AG20443 (cell line): ENCODE measurements around the gene PRRT4.

Source experiments
- DNase-seq: peaks from one replicate; pipeline ENCODE4 v3.0.0; 2012; ENCODE audit warnings: low spot score, mixed read lengths

Gene PRRT4

DNA sequence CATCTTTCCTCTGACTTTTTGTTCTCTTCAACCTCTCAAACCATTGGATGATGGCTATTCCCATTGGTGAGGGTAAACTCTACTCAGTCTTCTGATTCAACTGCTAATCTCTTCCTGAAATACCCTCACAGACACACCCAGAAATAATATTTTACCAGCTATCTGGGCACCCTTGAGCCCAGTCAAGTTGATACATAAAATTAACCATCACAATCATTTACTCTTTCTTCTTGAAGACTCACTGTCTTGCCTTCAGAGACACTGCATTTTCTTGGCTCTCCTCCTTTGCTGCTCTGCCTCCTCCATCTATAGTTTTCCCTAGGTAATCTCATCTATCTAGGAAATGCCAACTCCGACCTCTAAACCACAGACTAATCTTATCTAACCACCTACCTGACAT lies 12.6 kb upstream of the PRRT4 start:
- no peak for DNase-seq

DNA sequence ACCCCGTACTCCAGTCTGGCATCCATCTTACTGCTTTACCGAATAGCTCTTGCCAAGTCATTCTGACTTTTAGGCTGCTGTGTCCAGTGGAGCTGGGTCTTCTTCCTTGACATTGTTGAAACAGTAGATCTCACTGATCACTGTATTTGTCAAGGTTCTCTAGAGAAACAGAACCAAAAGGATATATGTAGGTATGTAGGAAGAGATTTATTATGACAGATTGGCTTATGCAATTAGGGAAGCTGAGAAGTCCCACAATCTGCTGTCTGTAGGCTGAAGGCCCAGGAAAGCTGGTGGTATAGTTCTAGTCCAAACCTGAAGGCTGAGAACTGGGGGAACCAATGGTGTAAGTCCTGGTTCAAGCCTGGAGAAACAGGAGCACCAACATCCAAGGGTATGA lies 12.1 kb upstream of the PRRT4 start:
- DNase-seq = no peak

DNA sequence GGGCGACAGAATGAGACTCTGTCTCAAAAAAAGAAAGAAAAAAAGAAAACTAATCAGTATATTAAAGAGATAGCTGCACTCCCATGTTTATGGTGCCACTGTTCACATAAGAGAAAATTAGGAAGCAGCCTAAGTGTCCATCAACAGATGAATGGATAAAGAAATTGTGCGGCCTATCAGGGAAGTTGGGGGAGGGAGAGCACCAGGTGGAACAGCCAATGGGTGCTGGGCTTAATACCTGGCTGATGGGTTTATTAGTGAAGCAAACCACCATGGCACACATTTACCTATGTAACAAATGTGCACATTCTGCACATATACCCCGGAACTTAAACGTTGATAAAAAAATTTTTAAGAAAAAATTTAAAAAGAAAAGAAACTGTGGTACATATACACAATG lies 9.0 kb upstream of the PRRT4 start:
- DNase-seq = no peak

DNA sequence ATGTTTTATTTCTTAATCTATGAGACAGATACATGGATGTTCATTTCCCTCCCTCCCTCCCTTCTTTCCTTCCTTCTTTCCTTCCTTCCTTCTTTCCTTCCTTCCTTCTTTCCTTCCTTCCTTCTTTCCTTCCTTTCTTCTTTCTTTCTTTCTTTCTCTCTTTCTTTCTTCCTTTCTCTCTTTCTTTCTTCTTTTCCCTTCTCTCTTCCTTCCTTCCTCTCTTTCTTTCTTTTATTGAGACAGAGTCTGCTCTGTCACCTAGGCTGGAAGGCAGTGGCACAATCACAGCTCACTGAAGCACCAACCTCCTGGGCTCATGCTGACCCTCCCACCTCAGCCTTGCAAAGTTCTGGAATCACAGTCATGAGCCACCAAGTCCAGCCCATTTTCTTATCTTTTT lies 5.5 kb upstream of the PRRT4 start:
- no peak for DNase-seq

DNA sequence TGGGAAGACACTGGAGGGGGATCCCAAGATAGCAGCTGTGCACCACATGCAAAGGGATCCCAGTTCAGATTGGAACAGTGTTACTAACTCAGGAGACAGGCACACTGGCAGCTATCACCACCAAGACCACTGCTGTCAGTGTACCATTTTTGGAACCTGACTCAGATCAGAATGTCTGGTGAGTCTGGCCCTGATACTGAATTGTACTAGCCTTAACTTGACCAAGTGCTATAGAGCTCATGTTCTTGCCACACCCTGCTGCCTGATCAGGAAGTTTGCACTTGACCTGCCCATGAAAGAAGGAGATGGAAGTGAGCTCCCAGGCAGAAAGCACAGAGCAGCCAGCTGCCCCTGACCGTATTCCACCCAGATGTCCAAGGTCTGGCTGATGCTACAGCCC lies 4.8 kb upstream of the PRRT4 start:
- peak; percentile 6 for DNase-seq

DNA sequence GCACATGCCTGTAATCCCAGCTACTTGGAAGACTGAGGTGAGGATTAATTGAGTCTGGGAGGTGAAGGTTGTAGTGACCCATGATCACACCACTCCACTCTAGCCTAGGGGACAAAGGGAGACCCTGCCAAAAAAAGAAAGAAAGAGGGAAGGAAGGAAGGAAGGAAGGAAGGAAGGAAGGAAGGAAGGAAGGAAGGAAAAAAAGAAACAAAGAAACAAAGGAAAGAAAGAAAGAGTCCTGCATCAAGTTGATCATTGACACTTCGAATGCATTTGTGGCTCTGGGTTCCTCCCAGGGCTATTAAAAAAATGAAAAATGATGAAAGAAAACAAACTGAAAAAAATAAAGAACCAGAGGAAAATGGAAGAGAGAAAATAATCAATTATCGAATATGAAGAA lies 3.9 kb upstream of the PRRT4 start:
- DNase-seq = no peak

DNA sequence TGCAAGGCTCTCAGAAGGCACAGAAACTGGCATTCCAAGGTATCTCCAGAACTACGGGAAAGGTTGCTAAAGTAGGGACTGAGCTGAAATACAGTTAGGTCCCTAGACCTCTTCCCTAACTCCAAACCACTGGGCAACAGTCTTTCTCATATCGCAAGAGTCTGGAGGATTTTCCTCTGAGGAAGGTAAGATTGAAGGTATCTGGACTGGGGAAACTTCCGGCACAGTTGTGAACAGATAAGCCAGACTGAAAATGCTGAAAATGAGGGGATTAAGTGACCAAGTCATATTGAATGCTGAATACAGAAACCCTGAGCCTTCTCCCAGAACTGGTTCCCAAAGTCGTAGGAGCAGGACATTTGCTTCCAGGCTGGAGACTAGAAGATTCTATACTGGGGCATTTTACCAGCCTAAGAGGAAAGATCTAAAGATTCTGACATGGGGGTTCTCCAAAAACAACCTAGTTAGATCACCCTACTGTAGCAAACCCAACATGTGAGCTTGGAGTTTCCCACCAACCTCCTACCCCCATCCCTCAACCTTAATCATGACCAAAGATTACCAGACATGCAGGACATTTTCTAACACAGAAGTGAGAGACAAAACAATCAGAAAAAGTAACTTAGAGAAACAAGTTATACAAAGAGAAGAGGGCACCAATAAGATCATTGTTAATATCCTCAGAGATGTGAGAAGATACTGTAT lies 2.8 kb upstream of the PRRT4 start:
- peak; percentile 1 for DNase-seq

DNA sequence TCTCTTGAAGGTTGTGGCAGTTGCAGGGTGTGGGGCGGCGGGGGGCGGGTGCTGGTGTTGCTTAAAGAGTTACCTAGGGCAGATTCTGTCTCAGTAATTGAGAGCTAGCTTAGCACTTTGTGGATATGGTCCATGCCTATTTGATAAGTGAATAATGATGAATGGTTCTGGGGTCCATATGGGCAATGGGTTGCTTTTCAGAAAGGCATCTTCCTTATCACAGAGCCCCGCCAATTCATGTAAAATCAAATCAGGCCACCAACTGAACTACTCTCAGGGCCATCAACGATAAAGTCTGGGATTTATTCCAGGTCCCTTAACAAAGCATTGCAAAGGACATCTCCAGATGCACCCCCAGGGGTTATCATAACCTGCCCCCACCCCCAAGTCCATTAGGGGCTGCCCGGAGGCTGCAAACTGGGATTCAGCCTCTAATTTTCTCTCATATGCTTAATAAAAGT lies 1.8 kb upstream of the PRRT4 start:
- DNase-seq = no peak

DNA sequence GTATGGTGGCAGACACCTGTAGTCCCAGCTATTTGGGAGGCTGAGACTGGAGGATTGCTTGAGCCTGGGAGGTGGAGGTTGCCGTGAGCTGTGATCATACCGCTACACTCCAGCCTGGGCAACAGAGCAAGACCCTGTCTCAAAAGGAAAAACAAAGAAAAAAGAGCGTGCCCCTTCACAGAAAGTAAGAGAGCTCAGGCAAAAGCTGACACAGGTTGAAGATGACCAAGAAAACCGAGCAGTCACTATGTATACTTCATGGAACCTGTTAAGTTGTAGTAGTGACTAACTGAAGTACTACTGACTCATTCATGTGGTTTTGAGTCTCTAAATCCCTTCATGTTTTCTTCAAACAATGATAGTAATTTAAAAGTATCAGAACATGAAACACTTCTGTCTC lies 1.2 kb upstream of the PRRT4 start:
- no peak for DNase-seq

DNA sequence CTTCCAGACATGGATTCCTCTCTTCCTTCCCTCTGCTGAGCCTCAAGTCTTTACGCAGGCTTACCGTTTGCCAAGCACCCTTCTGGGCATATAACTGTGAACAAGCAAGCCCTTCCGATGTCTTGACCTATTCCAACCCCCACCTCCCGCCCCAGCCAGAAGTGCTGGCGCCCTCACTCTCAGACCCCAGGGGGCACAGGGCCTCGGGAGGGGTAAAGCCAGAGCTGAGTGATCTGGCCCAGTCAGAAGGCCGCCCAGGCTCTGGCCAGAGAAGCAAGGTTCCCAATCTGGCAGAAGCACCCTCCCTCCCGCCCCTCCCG lies 1.2 kb downstream of the PRRT4 start:
- no peak for DNase-seq

DNA sequence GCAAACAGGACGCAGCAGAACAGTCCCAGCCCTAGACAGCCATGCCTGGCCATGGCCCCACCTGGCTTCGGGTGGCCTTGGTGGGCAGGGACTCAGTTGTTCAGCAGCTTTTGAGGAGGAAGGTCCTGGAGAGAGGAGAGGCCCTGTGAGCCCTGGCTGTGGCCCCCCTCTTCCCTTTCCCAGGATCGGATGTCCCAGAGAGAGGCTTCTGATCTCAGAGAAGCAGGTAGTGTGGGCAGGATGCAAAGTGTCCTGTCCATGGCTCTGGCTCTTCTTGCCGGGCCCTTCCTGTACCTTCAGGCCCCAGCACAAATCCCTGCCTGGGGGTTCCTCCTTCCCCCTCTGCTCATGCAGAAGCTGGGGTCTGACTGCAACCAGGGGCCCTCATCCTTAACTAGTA lies 1.6 kb downstream of the PRRT4 start:
- DNase-seq = no peak

DNA sequence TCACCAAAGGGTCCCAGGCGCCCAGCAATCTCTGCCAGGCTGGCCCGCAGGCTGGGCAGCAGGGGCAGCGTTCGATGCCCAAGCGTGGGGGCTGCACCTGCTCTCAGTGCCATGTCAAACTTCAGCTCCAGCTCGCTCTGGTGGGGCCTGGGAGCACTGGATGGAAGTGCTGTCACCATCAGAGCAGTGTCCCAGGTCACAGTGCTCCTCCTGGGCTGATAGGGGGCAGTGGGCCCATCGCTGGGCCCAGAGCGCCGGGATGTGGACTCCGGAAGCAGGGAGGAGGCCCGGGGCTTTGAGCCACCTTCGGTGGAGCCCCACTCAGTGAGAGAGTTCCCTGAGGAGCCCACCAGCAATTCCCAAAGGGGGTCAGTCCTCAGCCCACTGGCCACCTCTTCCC lies 2.2 kb downstream of the PRRT4 start:
- DNase-seq = no peak

DNA sequence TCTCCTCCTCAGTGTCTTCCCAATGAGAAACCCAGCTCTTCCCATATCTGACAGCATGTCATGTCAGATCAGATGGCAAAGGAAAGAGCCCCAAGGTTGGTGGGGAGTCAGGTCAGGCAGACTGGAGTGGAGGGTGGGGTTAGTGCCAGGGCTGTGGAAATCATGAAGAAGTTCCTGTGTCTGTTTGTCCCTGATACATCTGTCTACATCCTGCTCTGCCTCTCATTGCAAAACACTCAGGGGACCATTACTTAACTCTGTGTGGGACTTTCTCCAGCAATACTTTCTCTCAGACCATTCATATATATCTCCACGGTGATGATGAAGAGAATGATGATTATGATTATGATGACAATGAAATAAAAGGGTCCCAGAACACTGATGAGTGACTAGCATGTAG lies 3.3 kb downstream of the PRRT4 start:
- no peak for DNase-seq

DNA sequence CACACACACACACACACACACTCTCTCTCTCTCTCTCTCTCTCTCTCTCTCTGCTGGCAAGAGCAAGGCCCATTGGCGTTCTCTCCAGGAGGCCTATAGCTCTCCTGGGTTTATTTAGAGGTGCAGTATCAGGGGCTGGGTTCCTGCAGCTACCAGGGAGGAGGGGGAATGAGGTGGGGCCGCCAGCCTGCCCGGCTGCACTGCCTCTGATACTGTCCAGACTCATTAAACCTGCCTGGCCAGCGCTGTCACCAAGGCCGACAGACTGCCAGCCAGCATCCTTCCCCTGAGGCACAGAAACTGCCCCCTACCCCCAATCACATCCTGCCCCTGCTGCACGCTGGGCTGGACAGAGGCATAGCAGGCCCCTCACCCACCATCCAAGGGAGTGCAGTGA lies 4.3 kb downstream of the PRRT4 start:
- DNase-seq = no peak

DNA sequence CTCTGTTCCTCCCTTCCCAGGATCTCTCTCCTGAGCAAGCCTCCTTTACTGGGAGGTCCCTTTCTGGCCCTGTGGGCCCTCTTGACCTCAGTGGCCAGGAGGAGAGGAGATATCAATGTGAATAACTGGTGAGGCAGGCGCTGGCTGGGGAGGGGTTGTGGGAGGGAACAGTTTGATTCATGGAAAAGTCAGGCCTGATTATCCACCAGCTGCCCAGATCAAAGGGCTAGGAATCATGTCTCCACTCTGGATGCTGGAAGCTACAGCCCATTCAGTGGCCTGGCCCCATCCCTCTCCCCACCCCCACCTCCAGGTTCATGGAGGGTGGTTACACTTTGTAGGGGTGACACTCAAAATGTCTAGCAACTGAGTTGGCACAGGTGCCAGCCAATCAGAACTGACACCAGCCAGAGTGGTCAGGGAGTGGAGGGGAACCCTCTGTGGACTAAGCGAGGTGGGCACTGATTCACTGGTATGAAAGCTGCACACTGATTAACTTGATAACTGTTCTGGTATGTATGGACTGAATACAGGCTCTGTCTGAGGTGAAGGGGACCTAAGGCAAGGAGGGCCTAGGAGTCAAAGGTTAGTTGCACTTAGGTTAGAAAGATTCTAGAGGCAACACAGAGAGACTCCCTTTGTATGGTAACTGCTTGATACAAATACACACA lies 4.8 kb downstream of the PRRT4 start:
- no peak for DNase-seq

DNA sequence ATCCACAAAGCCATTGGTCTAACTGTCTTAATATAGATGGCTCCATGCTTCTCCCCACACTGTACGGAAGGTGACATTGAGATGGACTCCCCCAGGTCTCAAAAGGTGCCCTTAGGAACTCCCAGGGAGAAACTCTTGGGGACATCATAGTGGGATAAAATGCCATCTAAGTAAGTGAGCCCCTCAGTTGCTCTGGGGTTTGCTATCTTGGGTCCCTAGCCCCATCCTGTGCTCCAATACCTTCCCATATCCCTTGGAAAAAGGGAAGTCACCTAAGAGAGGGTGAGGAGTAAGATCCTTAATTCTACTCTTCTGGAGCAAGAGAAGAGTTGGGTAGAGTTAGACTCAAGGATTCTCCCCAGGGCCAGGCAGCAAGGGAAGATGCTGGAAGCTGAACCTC lies 7.9 kb downstream of the PRRT4 start:
- no peak for DNase-seq

DNA sequence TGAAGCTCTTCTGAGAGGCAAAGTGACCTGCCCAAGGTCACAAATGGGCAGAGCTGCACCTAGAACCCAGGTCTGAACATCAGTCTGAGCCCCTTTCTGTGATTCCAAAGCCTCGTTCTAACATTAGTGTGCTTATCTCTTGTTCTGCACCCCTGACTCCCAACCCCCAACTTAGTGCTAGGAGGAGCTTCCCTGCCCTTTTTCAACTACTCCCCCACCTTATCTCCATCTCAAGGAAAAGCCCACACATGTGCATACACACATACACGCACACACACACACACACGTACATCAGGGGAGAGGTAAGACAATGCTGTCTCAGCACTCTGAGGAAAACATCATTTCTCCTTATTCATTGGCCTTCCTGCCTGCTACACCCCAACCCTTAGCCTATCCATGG lies 8.3 kb downstream of the PRRT4 start:
- no peak for DNase-seq

DNA sequence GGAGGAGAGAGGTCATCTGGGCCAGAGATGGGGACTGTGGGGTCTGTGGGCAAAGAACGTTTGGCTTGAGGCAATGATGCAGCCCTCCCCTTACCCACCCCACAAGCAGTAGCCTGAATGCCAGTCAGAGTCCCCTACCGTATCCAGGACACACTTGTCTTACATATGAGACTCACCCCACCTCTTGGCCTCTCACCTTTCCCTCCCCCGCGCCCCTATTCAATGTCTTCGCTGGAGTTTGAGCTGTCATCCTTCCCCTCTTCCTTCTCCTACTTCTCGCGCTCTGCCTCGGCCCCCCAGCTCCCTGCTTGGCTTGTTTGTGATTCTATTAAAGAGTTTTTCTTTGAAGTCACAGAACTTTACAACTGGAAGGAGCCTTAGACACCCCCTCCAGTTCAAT lies 8.9 kb downstream of the PRRT4 start:
- DNase-seq = no peak

DNA sequence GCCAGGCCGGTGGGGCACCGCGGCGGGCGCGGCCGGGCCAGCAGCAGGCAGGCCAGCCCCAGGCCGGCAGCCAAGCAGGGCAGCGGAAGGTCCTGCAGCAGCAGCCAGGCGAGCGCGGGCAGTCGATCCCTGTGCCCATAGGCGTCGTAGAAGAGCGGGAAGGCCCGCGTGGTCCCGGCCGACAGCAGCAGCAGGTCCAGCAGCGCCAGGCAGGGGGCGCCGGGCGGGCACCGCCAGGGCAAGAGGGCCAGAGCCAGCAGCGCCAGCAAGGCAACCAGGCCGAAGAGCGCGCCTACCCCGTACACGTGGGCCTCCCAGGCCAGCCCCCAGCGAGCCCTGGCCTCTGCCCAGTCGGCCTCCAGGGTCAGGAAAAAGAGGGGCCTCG lies 9.3 kb downstream of the PRRT4 start:
- DNase-seq = peak; percentile 64

DNA sequence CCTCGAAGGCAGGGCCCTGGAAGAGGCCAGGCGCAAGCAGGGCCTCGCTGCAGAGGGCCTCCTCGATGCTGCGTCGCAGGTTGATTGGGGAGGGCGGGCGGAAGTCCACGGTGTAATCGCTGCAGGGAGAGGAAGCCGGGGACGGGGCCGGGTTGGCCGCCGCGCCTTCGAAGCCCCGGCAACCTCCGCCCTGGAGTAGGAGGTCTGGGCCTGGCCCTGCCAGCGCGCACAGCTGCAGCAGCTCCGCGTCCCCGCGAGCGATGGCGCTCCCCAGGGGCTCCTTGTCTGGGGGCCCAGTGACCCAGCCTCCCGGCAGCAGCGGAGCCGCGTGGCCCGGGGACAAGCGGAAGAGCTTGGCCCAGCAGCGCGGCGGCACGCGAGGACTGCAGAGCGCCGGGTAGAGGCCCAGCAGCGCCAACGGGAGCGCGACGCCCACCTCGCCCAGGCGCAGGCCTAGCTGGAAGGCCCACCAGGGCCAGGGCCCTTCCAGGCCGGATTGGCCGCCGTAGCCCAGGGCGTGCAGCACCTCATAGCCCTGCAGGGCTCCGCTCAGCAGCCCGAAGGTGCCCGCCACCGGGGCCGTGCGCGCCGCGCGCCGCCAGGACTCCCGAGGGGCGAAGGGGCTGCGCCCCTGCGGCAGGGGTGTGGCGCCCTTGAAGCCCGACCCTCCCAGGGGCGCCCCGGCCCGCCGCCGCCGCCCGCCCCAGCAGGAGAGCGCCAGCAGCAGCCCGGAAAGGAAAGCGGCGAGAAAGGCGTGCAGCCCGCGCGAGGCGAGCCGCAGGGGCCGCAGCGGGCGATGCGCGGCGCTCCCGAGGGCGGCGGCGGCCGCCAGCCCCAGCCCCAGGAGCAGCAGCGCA lies 10.0 kb downstream of the PRRT4 start:
- DNase-seq = no peak

DNA sequence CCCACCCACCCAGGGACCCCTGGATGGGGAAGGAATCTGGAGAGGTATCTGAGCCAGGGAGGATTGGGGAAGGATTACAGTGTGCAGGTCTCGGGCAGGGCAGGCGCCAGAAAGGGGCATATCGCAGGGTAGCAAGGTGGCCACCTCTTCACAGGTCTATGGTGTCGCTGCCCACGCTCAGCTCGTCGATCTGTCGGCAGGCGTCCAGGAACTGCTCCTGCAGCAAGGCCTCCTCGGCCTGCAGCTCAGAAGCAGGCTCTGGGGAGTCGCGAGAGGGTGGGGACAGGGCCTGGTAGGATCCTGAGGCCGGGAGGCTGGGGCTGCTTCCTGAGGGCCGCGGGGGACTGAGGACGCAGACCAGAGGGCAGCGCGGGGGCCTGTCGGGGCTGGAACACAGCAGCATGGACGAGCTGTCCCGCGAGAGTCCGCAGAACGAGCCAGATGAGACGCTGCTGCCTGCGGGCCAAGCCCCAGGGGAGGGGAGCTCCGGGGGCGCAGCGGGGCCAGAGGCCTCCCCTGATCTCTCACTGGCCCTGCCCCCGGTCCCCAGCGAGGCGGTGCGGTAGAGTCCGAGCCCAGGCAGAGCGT lies 10.7 kb downstream of the PRRT4 start:
- no peak for DNase-seq

DNA sequence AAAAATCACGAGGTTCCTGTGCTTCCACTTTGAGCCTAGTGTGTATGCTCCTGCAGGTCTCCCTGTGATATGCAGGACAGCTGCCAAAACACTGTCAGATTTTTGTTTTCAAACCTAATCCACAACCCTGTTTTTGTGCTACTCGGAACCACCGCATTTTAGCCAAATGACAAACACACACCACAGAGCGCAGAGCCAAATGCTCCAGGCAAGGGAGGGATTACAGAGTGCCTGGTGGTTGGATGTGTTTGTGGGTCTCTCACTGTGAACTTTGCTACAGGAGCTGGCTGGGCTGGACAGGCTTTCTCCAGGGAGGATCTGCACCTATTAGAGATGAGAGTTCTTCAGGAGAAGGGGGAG lies 12.0 kb downstream of the PRRT4 start:
- DNase-seq = no peak

DNA sequence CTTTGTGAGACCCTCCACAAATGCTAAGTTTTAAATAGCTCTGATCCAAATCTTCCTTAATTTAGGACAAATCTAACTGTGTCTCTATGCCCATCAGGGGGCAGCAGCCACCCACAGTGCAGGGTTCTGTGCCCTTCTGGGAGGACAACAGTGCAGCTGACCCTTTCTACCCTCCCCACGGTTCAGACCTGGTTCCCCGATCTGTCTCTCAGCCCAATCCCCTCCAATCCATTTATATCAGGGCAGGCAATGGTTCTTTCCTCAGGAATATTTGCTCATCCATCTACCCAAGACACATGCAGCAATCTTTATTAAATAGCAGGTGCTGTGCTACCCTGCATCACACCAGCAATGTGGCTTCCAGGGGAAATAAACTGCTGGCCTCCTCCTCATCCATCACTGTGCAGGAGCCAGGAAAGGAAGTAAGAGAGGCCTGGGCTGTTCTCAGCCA lies 13.8 kb downstream of the PRRT4 start:
- peak; percentile 70 for DNase-seq
